SKM-1 (cell line): Measurements from ENCODE around the gene PTPRO.
"Not testable (repeated sequence)": the region's sequence is repeated elsewhere in the genome, so short reads cannot be mapped to it uniquely, and the experiment has no call there.

Experiments
- DNase-seq: peaks from one replicate; lab custom pipeline; 2025; ENCODE audit not compliant: unreplicated experiment; lab: John Stamatoyannopoulos, UW

Gene PTPRO

DNA sequence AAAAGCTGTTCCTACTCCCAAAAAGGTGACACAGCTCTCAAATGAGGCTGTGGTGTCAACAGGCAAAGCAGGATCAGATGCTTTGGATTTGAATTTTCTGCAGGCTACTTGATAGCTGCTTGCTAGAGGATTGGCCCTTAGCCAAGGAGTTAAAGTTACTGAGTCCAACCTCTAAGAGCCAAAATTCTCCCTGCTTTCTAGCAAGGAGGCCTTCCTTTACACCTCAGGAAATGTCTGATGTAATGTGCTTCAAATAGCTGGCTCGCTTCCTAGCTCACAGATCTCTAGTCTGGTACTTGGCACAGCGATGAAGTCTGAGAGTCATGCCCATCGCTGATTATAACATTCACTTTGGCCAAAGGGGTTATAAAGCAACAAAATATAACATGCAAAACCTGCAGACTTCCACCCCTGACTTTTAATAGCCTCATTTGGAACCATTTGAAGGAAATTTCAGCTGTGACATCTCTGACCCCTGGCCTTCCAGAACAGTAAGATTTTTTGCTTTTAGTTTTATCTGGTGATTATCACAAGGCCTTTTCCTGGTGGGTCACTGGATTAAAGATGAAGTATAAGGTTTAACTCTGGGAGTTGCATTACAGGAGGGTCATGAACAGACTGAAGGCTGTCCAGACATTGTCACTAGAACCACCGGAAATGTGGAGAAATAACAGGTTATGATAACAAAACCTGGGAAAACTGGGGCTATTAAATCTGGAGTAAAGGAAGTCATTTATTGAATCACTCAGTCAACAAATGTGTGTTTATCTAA lies 277.1 kb downstream of the PTPRO start:
- DNase-seq = no peak

DNA sequence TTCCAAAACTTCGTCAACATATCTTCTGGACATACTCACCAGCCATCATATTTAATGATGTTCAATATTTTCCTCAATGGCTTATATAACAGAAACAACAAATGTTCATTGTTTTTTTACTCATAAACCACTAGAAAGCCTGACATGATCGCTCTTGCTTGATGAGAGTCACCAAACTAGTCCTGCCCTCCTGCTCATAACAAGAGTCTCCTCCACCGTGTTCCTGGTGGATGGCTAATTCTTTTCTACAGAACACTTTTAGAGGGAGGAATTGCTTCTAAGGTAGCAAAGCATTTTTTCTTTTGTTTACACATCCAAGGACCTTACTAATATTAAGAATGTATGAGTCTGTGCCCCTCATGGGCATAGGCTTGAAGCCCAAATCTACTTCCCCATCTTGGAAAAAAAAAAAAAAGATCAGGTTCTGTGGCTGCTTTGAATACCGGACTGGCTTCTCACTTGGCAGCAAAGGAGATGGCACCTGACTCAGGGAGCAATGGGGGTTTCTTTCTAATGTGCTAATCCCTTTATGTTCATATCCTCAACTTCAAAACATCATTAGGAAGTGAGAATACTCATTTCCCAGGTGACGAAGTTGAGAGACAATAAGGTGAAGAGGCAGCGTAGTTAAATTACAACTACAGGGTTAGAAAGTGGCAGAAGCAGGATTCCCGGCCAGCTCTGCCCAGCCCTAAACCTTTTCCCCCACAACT lies 278.1 kb downstream of the PTPRO start:
- DNase-seq = no peak

DNA sequence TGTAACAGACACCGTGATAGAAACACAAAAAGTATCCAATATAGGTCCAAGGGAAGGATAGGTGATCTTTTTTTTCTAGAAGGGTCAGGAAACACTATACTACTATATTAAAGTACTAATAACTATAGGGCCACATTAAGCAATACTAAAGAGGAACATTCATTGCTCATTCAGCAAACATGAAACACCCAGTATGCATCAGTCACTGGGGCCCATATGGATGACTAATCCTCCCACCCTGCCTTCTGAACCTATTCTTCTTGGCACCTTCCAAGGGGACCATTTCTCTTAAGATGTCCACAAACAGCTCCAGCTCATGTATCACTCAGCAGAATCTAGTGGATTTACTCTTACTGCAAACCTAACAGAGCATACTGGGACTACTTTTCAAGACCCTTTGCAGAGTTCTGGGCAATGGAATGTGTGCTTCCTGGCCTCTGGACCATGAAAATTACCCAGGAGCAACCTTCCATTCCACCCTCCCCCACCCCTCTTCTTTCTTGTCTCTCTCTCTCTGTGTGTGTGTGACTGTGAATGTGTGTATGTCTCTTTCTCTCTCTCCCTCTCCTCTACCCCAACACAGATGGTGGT lies 279.0 kb downstream of the PTPRO start:
- no peak for DNase-seq

DNA sequence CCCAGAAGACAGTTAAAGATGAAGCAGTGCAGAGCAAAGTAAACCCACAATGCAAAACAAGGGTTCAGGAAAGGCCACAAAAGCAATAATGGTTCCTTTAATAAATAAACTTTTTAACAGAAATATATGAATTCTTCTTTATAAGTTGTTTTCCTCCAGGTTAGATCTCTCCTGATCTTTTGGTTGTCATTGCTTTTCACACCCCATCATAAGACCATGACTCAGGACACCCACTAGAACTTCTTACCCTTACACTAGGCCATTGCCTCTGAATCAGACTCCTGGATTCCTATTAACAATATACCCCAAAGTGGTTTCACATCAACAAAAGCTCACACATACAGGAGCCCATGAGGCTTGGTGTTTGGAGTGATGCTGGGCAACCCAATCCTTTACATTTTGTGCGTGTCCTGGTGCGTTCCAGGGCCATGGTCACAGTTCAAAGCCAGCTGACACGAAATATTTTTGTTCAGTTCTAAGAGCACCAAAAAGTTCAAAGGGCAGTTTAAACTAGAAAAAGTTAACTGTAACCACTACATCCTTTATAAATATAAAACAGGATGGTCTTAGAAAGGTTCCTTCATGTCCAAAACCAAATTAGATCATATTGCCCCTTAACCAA lies 279.9 kb downstream of the PTPRO start:
- DNase-seq = no peak

DNA sequence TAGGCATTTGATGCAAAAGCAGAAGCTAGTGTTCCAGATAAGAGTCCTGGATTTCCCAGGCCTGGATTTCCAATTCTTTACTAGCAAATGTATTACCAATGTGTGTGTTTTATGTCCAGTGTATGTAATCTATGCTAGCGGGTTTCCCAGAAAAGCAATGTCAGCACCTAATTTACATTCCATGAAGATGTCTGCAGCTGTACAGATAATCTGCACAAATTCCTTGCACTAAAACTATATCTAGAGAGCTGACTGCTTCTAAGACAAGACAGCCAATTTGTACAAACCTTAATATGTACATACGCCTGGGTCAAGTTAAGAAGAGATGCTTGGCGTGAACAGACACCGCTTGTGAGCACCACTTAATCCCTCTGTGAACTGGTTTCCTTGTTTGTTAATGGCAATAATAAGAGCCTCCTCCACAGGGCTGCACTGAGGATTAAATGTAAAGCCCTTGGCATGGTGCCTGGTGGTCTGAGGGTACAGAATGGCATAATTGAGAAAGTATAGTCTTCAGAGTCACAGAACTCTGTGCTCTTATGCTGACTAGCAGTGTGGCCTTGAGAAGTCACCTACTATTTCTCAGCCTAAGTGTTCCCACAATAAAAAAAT lies 281.3 kb downstream of the PTPRO start:
- DNase-seq = no peak

DNA sequence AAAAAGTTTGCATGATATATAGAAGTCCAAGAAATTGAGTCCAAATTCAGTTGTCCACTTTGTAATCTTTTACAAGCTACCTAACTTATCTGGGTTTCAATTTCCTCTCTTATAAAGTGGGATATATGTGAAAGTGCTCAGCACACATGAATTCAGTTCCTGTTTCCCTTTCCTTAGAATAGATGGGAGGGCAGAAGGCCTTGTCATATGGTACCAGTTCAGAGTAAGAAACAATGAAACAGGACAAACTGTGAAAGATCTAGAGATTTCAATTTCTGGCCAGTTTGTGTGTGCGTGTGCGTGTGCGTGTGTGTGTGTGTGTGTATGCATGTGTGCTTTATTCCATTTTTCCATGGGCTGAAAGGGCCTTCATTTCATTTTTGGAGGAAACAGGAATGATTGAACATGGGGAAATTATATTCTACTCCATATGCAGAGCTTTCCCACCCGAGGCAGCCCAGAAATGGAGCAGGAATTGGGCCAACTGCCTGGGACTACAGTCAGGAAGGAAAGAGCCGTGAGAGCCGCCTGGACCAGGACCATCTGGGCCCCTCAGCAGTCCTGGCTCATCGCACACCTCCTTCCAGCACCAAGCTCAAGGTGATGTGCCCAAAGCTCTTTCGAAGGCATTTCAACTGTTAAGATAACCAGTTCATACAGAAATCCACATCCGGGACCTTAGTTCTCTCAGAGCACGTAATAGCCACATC lies 283.7 kb downstream of the PTPRO start:
- no peak for DNase-seq

DNA sequence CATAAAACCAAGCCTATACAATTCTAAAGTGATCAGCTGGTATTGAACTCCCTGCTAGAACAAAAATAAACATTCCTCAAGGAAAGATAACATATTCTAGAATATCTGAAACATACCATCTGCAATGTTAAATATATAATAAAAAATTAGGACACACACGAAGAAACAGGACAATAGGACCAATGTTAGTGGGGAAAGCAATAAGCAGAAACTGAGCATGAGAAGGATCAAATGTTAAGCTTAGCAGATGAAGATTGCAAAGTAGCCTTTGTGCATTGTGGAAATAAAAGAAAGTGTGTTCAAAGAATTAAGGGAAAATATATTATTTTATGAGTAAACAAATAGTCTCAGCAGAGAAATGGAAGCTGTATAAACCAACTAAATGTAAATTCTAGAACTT lies 286.1 kb downstream of the PTPRO start:
- no peak for DNase-seq

DNA sequence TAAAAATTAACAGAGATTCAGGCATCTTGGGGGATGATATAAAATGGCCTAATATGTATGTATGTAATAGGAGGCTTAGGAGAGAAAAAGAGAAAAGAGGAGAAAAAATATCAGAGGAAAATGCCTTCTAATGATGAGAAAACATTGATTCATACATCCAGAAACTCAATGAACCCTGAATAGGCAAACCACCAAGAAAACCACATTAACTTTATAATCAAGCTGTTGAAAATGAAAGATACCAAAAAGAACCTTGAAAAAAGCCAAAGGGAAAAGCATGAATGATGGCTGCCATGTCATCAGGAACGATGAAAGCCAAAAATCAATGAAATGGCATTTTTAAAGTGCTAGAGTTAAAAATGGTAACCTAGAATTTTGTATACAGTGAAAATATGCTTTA lies 286.6 kb downstream of the PTPRO start:
- no peak for DNase-seq

DNA sequence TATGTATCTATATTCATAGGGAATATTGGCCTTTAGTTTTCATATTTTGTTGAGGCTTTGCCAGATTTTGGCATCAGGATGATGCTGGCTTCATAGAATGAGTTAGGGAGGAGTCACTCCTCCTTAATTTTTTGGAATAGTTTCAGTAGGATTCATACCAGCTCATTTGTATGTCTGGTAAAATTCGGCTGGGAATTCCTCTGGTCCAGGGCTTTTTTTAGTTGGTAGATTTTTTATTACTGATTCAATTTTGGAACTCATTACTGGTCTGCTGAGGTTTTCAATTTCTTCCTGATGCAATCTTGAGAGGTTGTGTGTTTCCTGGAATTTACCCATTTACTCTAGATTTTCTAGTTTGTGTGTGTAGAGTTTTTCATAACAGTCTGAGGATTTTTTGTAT lies 291.7 kb downstream of the PTPRO start:
- no peak for DNase-seq

DNA sequence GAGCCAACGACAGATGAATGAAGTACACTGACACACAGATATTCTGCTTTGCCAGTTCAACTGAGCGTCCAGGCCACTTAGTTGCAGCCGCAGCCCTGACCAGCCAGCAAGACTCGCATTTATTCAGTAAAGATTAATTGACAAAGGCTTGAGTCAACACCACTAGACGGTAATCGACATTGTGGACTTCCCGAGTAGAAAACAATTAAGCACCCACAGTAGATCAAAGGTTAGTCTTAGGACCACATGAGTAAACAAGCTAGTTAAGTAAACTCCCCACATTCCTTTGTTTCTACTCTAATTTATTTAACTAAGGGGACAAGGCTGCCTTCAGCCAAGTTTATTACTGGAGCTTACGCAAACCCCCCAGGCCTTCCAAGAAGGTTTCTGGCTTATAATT lies 294.2 kb downstream of the PTPRO start:
- not testable (repeated sequence) for DNase-seq

DNA sequence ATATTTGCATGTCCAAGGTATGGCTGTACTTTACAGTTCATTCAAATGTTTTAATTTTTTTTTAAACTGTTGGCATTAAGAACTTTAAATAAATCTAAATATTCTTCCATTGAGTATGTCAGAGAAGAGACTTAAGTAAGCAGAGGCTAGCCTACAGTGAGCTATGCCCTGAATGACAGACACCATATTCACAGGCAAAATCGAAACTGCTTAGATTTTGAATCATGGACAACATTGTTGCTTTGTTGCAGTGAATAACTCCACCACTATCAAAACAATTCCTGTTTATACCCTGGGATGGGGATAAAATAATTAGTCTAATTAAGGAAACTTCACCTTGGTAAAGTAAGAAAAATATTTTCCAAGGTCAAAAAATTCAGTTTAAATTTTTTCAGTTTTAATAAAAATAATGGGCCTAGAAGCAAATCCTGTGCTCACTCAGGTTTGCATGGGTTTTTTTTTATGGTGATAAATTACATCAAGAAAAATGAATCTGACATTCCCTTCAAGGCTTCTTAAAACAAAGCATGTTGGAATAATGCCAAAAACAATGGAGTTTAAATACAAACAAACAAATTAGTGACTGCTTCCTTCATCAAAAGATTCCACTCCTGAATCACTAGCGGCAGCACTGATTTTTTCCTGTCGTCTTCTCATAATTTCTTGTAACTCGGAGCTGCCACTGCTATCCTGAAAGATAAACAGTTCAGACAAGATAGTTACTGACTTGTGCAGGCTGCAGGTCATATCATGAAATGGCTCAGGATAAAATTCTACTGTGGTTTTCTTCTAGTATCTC lies 298.6 kb downstream of the PTPRO start:
- no peak for DNase-seq

DNA sequence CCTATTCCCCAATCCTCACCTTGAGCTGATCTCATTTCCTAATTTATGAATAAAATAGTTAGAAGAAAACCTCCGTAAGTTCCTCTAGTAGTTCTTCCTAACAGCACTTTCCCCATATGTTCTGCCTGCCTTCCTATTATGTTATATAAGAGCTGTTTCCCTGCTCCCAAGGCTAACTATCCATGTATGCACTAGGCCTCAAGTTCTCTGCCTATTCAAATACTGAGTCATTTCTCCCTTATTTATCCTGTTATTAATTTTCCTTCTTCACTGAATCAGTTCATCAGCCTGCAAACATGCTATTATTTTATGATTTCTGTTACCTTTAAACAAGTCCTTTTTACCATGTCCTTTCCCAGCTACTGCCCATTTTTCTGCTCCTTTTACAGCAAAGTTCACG lies 302.8 kb downstream of the PTPRO start:
- DNase-seq = no peak

DNA sequence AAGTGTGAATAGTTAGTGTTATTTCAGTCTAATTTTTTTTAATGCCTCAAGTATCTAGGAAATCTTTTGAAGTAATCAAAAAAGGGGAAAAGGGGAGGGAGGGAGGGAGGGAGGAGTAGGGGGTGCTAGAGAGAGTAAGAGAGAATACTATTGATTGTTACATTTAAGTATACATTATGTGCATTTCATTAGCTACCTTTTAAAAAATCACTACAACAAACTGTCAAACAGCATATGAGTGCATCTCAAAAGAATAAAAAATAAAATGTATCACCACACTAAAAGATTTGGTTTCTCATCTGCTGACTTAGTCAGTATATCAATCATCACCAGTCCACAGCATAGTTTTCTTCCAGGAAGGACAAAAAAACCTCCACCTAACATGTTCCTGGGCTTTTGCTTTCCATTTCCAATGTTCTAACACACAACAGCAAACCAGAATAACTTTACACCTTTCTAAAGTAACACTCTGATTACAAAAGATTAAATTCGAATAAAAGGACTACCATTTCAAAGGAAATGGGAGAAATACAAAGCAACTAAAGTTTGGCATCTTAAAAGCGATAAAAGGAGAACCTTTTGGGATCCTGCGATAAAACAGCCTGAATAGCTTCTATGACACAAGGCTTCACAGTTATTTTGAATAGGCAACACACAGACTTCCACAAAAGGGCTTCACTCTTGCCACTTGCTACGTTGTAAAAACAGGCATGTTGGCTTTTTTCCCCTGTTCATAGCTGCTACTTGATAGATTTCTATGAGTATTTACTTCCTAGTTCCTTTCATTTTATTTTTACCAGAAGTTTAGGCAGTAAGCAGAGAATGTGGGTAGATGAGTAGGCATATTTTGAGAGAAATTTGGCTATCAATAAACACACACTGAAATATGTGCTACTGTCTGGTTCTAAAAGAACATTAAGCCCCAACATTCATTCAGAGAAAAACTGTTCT lies 306.0 kb downstream of the PTPRO start:
- DNase-seq = no peak

DNA sequence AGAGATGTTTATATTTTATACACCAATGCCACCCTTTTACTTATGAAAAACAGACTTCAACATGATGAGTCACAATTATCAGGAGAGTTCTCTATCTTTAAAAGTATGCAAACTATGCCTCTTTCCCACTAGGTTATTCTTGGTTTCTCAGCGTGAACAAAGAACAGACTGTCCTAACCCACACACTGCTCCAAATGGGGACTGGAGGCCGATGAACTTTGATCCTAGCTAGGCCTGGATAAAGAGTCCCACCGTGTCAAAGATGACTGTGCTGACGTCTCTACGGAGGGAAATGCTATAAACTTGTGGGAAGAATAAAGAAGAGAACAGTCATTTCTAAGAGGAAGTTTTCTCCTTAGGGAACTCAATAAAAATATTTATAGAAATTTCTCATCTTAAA lies 306.8 kb downstream of the PTPRO start:
- DNase-seq = no peak

DNA sequence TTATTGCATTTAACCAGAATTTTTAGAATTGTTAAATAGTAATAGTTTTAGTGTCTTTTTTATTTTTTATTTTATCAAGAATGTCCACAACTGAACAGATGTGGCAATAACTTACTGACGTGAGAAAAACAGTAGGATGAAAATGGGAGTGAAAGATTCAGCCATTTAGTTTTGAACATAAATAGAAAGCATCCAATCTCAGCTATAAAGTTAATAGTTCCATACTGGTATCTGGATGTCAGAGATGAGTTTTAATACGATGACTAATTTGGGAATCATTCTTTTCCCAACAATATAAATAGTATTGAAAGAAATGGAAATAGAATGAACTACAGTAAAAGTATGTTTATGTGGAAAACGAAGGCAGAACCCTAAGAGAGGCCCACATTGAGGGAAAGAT lies 307.5 kb downstream of the PTPRO start:
- DNase-seq = no peak

DNA sequence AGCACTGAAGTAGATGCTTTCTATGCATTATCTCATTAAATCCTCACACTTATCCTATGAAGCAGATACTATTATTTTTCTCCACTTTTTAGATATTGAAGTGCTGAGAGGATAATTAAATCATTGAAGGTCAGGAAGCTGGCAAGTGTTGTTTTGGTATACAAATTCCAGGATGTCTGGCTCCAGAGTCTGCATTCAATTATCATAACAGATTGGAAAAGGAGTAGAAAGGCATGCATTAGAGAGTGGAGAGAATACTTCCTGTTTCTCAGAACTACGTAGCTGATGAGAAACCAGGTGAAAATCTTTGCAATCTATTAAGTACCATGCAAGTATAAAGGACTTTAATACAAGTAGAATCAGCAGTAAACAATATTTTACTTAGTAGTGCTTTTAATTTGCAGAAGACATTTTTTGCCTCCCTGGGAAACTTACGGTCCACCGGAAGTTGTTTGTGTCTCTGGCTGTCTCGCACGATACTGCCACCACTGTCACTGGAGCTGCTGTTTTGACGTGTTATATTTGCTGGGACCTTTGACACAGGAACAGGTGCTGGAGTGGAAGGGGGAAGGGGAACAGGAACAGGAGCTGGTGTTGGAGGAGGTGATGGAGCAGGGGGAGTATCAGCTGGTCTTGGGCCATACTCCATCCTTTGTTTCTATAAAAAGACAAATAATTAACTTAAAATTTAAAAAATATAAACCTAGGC lies 308.9 kb downstream of the PTPRO start:
- DNase-seq = no peak

DNA sequence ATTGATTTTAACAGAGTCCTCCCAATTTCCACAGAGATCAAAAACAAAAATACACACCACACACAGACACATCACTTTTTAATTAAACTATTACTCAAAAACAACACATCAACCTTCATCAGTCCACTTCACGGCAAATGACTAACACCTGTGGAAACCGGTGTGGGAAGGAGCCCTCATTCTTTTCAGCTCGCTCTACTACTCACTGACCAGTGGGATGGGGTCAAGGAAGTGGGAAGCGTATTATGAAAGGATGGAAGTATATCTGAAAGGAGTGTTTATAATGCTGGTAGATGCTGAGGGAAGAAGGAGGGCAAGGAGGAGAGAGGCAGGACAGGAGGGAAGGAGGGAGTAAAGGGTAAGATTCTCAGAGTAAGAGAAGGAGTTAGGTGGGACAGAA lies 310.4 kb downstream of the PTPRO start:
- no peak for DNase-seq

DNA sequence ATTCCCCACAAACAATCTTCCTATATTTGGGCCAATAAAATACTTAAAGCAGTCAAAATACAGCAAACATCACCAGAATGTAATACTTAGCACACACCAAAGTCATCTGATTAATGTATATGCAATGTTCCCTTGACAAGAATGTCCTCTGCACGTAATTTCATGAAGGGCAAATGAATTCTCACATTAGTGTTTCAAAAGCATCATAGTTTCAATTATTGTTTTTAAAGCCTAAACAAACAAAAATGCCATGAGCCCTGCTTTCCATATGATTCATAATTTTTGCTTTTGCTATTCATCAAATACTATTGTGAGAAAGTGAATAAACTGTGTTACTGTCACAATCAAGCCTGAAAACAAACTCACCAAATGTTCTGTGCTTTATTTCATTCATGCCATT lies 310.9 kb downstream of the PTPRO start:
- DNase-seq = no peak
